Activated naive CD4-positive, alpha-beta T cell treated with anti-CD3 and anti-CD28 coated beads, Interleukin-2, amount 10 ng/mL, durations not matched to agents 7 days and 5 days (primary cell): ENCODE results near the gene ZNF664.

Experiments
- CTCF ChIA-PET: fragments of 350-600 bp; sonication (Branson Sonifier 250); formaldehyde crosslinking; loops from one replicate; lab custom pipeline; 2021; ENCODE audit warnings: antibody characterized with exemption; lab: Charles Lee
- DNase-seq: peaks from one replicate; pipeline ENCODE4 v3.0.0-alpha.2; 2020
- H3K27ac Mint-ChIP-seq: one replicate; pipeline ENCODE4 v1.8.0; 2021; ENCODE audit warnings: mild to moderate bottlenecking, moderate library complexity, mixed read lengths
- H3K27me3 Mint-ChIP-seq: one replicate; pipeline ENCODE4 v1.8.0; 2021; ENCODE audit warnings: mild to moderate bottlenecking, mixed read lengths
- H3K36me3 Mint-ChIP-seq: one replicate; pipeline ENCODE4 v1.8.0; 2021; ENCODE audit warnings: mixed read lengths
- H3K4me1 Mint-ChIP-seq: one replicate; pipeline ENCODE4 v1.8.0; 2021; ENCODE audit warnings: mixed read lengths
- H3K4me3 Mint-ChIP-seq: one replicate; pipeline ENCODE4 v1.8.0; 2021; ENCODE audit warnings: mild to moderate bottlenecking, moderate library complexity, mixed read lengths
- H3K9me3 Mint-ChIP-seq: one replicate; pipeline ENCODE4 v1.8.0; 2021; ENCODE audit warnings: mixed read lengths

The ZNF664 gene

DNA sequence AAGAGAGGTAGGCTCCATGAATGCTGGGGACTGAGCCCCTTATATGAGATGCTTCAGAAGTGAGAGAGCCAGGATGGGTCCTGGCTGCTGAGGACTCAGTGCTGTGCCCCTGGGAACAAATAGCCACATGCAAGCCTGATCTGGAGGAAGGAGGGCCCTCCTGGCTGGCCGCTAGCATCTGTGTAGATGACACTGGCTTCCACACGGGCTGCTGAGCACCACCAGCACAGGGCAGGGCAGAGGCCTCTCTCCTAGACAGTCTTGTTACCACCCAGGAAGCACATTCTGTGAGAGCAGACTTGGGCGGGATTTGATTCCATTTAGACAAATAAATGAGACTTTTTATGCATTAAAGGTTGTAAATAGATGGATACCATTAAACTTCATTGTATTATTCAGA, 48.0 kb downstream of the ZNF664 start:
- Mint-ChIP-seq H3K27ac (no peak overlapping the region), H3K27me3 (peaks cover 9% of the 10 kb centered on the region), H3K36me3 (no peaks in the 10 kb centered on the region), H3K4me1 (no peaks in the 10 kb centered on the region), H3K9me3 (no peaks in the 10 kb centered on the region), H3K4me3 (no peak overlapping the region)
- DNase-seq = no peak
- CTCF ChIA-PET = interaction anchor here (0.6 kb wide), 1 partner anchor 120 kb away, joined by 3 read pairs; no protein-coding TSS in a partner anchor

DNA sequence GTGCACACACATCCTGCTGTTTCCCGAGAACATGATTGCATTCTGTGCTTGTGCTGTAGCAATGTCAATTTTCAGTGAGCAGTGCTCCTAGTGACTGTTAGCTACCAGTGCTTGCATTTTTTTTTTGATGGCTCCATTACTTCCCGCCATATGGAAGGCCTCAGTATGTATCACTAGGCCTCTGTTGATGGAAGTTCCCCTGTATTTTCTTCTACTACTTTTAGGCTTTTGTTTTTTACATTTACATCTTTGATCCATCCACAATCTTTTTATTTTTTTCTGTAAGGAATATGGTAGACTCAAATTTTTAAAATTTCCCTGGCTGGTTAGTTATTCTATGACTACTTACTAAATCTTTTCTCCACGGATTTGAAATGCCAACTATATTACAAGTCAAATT, 49.1 kb downstream of the ZNF664 start:
- no peaks in the 10 kb centered on the region for H3K36me3 Mint-ChIP-seq
- H3K9me3 Mint-ChIP-seq = no peaks in the 10 kb centered on the region
- no peak overlapping the region for H3K27ac Mint-ChIP-seq
- DNase-seq = no peak
- CTCF ChIA-PET = no interaction called here
- no peak overlapping the region for H3K4me3 Mint-ChIP-seq
- H3K4me1 Mint-ChIP-seq = no peaks in the 10 kb centered on the region
- peaks cover 10% of the 10 kb centered on the region for H3K27me3 Mint-ChIP-seq

DNA sequence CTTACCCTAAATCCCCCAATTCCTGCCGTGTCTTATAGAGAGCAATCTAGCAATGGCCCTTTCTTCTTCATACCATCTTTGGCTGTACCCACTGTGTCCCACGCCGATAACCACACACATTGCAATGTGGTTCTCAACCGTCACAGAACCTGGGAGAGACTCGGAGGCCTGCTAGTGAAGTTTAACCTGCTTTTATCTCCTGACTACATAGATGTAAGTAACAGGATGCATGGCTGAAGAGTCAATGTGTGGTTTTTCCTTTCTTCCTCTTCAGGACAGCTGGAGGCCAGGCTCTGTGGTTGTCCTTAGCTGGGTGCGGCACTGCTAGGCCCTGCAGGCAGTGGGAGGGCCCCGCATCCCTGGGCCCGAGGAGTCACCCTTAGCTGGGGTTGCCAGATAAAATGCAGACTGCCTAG, 51.3 kb downstream of the ZNF664 start:
- no peak overlapping the region for H3K27ac Mint-ChIP-seq
- CTCF ChIA-PET = no interaction called here
- peaks cover 28% of the 10 kb centered on the region for H3K27me3 Mint-ChIP-seq
- DNase-seq = no peak
- peaks cover 5% of the 10 kb centered on the region for H3K4me1 Mint-ChIP-seq
- no peaks in the 10 kb centered on the region for H3K36me3 Mint-ChIP-seq
- no peak overlapping the region for H3K4me3 Mint-ChIP-seq
- no peaks in the 10 kb centered on the region for H3K9me3 Mint-ChIP-seq

DNA sequence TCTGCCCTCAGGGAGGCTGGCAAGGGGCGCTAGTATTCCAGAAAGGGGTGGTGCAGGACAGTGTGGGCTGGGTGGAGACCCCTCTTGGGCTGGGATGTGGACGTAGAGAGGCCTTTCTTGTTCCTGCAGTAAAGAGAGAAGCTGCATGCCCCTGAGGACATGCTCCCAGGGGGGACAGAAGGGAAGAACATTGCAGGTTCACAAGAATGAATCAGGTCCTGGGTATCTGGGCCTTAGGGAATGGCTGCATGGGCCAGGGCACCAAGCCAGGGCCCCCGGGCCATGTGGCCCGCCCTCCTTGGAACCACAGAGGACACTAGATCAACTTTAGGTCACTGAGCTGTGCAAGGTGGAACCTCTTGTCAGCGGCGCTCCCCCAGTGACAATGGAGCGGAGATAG, 51.8 kb downstream of the ZNF664 start:
- Mint-ChIP-seq H3K36me3 (no peaks in the 10 kb centered on the region), H3K27ac (no peak overlapping the region), H3K4me1 (peaks cover 5% of the 10 kb centered on the region), H3K9me3 (no peaks in the 10 kb centered on the region), H3K27me3 (peaks cover 28% of the 10 kb centered on the region), H3K4me3 (no peak overlapping the region)
- DNase-seq = no peak
- CTCF ChIA-PET = no interaction called here

DNA sequence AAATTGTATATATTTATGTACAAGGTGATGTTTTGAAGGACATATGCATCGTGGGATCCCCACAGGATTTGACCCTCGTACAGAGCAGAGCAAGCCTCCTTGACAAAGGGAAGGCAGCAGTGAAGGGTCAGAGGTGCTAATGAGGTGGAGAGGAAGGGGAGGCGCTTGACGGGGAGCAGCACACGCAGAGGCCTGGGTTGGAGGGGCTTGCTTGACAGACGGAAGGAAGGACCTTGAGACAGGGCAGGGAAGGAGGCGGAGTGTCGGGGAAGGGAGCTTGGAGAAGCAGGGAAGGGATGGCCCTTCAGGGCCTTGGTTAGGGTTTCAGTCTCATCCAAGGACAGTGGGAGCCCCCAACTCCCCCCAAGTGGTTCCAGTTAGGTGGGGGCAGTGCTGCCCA, 52.6 kb downstream of the ZNF664 start:
- no peak for DNase-seq
- CTCF ChIA-PET = no interaction called here
- H3K36me3 Mint-ChIP-seq = no peaks in the 10 kb centered on the region
- peaks cover 5% of the 10 kb centered on the region for H3K4me1 Mint-ChIP-seq
- H3K4me3 Mint-ChIP-seq = no peak overlapping the region
- no peaks in the 10 kb centered on the region for H3K9me3 Mint-ChIP-seq
- H3K27ac Mint-ChIP-seq = no peak overlapping the region
- peaks cover 28% of the 10 kb centered on the region for H3K27me3 Mint-ChIP-seq

DNA sequence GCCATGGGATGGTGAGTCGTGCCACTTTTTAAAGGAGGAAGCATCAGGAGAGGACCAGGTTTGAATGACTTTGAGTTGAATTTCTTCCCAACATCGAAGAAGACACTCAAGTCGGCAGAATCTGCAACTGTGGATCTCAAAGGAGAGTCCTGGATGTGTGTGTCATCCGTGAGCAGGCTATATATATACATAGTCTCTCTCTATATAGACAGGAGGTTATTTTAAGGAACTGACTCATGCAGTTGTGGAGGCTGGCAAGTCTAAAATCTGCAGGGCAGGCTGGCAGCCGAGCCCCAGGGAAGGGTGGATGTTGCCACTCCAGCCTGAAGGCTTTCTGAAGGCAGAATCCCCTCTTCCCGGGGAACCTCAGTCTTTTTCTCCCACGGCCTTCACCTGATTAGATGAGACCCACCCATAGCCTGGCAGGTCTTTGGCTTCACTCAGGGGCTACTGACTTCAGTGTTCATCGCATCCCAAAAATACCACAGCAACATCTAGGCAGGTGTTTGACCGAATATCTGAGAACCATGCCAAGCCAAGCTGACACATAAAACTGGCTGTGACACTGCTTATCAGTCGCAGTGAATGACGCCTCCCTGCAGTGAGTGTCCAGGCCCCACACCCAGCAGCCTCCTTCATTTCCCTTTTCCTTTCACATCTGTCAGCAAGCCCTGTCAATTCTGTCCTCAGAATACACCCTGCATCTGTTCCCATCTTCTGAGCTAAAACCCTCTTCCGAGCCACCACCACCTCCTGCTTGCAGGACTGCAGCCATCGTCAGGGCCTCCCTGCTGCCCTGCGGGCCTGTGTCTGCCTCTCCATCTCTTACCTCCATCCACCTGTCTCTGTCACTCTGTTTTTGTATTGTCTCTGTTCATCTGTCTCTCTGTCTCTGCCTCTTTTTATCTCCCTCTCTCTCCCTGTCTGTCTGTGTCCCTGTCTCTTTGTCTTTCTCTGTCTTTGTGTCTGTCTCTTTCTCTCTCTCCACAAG, 54.0 kb downstream of the ZNF664 start:
- H3K27me3 Mint-ChIP-seq = peaks cover 23% of the 10 kb centered on the region
- no peak for DNase-seq
- H3K4me1 Mint-ChIP-seq = peaks cover 5% of the 10 kb centered on the region
- no peak overlapping the region for H3K4me3 Mint-ChIP-seq
- CTCF ChIA-PET = no interaction called here
- no peak overlapping the region for H3K27ac Mint-ChIP-seq
- H3K36me3 Mint-ChIP-seq = no peaks in the 10 kb centered on the region
- no peaks in the 10 kb centered on the region for H3K9me3 Mint-ChIP-seq

DNA sequence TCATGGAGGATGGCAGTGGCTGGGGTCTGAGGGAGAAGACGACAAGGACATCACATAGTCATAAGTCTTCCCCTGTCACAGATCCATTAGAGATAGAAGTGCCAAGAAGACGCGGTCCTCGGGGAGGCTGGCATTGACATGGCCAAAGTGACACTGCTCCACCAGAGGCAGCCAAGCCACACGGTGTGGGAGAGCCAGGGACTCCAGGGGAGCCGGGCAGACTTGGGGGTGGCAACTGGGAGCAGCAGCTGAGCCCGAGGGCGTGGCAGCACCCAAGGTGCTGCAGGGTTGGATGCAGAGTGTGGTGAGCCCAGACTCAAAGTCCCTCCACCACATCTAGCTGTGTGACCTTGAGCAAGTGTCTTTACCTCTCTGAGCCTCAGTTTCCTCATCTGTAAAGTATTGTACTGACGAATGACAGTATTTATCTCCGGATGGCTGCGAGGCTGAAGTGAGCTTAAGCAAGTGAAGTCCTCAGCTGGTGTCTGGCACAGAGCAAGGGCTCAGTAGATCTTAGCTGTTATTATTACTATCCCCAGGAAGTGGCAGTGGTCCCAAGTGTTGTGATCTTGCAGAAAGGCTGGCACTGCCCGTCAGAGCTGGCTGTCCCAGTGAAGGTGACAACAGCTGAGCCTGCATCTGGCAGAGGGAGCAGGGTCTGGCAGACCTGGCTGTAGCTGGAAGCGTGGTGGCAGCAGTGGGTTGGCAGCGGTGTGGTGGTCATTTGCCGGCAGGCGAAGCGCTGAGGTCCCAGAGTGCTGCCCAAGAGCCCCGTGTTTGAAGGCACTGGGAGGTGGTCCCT, 54.9 kb downstream of the ZNF664 start:
- Mint-ChIP-seq H3K27ac (no peak overlapping the region), H3K9me3 (no peaks in the 10 kb centered on the region), H3K27me3 (peaks cover 23% of the 10 kb centered on the region), H3K36me3 (no peaks in the 10 kb centered on the region), H3K4me1 (peaks cover 5% of the 10 kb centered on the region), H3K4me3 (no peak overlapping the region)
- CTCF ChIA-PET = interaction anchor here (0.9 kb wide), 1 partner anchor 8 kb away, joined by 3 read pairs; no protein-coding TSS in a partner anchor
- DNase-seq = no peak

DNA sequence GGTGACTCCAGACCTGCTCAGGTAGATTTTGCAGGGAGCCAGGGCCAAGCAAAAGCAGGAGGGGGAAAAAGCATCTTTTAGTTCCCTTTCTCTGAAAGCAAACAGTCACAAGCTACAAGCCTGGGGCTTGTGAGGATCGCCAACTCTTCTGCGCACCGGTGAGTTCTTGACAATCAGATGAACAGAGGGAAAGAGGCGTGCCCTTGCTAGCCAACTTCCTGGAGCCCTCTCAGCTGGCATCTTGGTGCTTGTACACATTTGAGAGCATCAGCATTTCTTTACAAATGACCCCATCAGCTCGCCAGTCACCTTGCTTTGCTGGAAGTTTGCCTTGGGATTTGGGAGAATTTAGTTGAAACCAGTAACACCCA, 55.5 kb downstream of the ZNF664 start:
- no peak for DNase-seq
- no peak overlapping the region for H3K27ac Mint-ChIP-seq
- H3K27me3 Mint-ChIP-seq = peaks cover 23% of the 10 kb centered on the region
- H3K9me3 Mint-ChIP-seq = no peaks in the 10 kb centered on the region
- no peak overlapping the region for H3K4me3 Mint-ChIP-seq
- CTCF ChIA-PET = interaction anchor here (0.9 kb wide), 1 partner anchor 8 kb away, joined by 3 read pairs; no protein-coding TSS in a partner anchor
- peaks cover 5% of the 10 kb centered on the region for H3K4me1 Mint-ChIP-seq
- no peaks in the 10 kb centered on the region for H3K36me3 Mint-ChIP-seq

DNA sequence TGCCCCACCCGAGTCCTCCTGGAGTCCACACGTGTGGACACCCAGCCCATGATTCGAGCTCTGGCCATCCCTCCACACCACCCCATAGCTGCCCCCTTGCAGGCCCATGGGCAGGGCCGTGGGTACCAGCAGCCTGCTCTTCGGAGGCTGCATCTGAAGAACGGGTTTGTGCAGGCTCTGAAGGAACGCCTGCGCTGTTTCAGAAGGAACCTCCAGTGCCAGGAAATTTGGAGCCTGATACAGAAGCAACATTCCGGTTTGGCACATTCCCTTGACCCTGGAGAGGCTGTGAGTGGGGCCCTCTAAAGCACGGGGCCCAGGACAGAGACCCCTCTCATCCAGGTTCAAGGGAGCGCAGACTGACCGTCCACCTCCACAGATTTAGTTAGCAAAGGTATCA, 57.0 kb downstream of the ZNF664 start:
- DNase-seq = no peak
- H3K4me3 Mint-ChIP-seq = no peak overlapping the region
- peaks cover 5% of the 10 kb centered on the region for H3K4me1 Mint-ChIP-seq
- peaks cover 27% of the 10 kb centered on the region for H3K27me3 Mint-ChIP-seq
- CTCF ChIA-PET = interaction anchor here (1.1 kb wide), 1 partner anchor 735 kb away, joined by 3 read pairs; no protein-coding TSS in a partner anchor
- no peaks in the 10 kb centered on the region for H3K9me3 Mint-ChIP-seq
- no peak overlapping the region for H3K27ac Mint-ChIP-seq
- H3K36me3 Mint-ChIP-seq = no peaks in the 10 kb centered on the region

DNA sequence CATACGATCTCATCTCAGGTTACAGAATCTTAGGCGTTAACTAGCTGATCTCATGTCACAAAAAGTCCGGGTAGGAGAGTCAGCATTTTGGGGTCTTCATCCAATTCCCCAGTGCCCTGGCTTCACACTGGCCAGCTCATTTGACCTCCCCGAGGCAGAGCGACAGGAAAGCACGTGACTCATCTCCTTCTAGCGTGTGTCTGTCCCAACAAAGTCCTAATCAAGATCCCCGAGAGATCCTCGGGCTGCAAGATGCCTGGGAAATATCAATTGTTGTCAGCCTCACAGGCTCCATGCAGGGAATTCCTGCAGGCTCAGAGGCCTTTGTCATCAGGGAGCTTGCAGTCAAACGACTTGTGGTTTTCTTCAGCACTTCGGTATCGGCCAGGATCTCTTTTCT, 57.5 kb downstream of the ZNF664 start:
- no peak for DNase-seq
- CTCF ChIA-PET = interaction anchor here (1.1 to 3.1 kb wide), 2 partner anchors 126 to 735 kb away, joined by 3 to 29 read pairs; no protein-coding TSS in a partner anchor
- Mint-ChIP-seq H3K27me3 (peaks cover 27% of the 10 kb centered on the region), H3K4me1 (peaks cover 5% of the 10 kb centered on the region), H3K4me3 (no peak overlapping the region), H3K9me3 (no peaks in the 10 kb centered on the region), H3K27ac (no peak overlapping the region), H3K36me3 (no peaks in the 10 kb centered on the region)

DNA sequence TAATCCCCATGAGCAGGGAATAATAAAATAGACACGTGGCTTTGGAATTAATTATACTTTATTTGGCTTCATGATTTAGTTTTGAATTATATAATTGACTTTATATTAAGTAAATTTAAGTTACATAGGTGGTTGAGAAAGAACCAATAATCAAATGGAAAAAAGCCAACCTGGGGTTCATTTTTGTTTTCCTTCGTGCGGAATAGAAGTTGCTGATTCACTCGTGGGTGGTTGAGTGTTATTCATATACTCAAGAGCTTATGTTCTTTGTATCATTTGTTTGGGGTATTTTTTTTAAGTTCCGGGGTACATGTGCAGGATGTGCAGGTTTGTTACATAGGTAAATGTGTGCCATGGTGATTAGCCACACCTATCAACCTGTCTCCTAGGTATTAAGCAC, 58.0 kb downstream of the ZNF664 start:
- H3K27me3 Mint-ChIP-seq = peaks cover 22% of the 10 kb centered on the region
- H3K4me1 Mint-ChIP-seq = peaks cover 5% of the 10 kb centered on the region
- CTCF ChIA-PET = interaction anchor here (2.8 to 3.1 kb wide), 3 partner anchors 25 to 127 kb away, joined by 10 to 29 read pairs (median 15); no protein-coding TSS in a partner anchor
- H3K9me3 Mint-ChIP-seq = no peaks in the 10 kb centered on the region
- H3K4me3 Mint-ChIP-seq = no peak overlapping the region
- DNase-seq = no peak
- H3K36me3 Mint-ChIP-seq = no peaks in the 10 kb centered on the region
- no peak overlapping the region for H3K27ac Mint-ChIP-seq

DNA sequence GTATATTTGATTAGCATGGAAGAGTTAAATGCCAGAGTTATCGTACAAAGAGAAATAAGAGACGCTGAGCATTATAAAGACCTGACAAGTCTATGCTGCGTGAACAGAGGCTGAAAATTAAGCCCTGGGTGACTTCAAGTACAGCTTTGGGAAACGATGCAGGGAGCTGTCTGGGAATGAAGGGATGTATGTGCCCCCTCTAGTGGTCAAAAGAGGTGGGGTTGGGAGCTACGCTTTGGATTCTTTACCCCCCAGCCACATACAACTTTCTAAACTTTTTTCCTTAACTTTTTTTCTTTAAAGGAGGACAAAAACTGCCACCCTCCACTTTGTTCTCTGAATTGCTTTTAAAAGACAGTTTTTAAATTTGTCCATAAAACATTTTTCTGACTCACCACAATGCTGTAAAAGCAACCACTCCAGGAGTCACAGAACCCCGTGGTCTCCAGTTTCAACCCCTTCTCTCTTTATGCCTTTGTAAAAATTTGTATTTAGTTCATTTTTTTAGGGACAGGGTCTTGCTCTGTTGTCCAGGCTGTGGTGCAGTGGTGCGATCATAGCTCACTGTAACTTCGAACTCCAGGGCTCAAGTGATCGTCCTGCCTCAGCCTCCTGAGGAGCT, 59.4 kb downstream of the ZNF664 start:
- H3K36me3 Mint-ChIP-seq = no peaks in the 10 kb centered on the region
- no peak overlapping the region for H3K27ac Mint-ChIP-seq
- CTCF ChIA-PET = interaction anchor here (0.5 to 3.1 kb wide), 19 partner anchors 11 to 724 kb away, joined by 3 to 29 read pairs (median 4); no protein-coding TSS in a partner anchor
- peaks cover 5% of the 10 kb centered on the region for H3K4me1 Mint-ChIP-seq
- peak; percentile 36 for DNase-seq
- H3K9me3 Mint-ChIP-seq = no peaks in the 10 kb centered on the region
- H3K27me3 Mint-ChIP-seq = peaks cover 26% of the 10 kb centered on the region
- H3K4me3 Mint-ChIP-seq = no peak overlapping the region

DNA sequence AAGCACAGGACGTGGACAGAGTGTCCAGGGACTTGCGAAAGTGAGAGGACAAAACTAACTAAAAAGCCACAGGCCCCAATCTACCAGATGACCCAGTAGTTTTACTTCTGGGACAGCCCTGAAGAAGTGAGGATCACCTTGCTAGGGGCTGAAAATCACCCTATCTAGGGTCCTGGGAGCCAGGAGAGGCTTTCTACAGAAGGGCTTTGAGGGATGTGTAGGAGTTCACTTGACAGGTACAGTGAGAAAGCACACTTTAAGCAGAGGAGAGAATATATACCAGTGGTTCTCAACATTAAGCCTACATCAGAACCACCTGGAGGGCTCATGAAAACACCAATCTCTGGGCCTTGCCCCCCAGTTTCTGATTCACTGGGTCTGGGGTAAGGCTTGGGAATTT, 60.8 kb downstream of the ZNF664 start:
- Mint-ChIP-seq H3K27ac (no peak overlapping the region), H3K4me1 (no peaks in the 10 kb centered on the region), H3K36me3 (no peaks in the 10 kb centered on the region), H3K27me3 (peaks cover 20% of the 10 kb centered on the region), H3K9me3 (no peaks in the 10 kb centered on the region), H3K4me3 (no peak overlapping the region)
- no peak for DNase-seq
- CTCF ChIA-PET = interaction anchor here (0.6 to 3.1 kb wide), 6 partner anchors 13 to 288 kb away, joined by 3 to 29 read pairs (median 8); no protein-coding TSS in a partner anchor
